H9 (cell line): ENCODE measurements around the gene MMP10. TPM values are rescaled to one million over a fixed set of nuclear protein-coding genes. Genes with fewer than 3 reads are reported as not detected.

Source experiments
- DNase-seq: peaks from one replicate; pipeline ENCODE4 v3.0.0-alpha.2; 2017
- H2AFZ ChIP-seq: one replicate; pipeline ENCODE4 v1.6.1; 2013; ENCODE audit warnings: mild to moderate bottlenecking, low read length, control low read depth, moderate library complexity
- H2AK5ac ChIP-seq: 2 replicates; pipeline ENCODE4 v1.6.1; 2013; ENCODE audit warnings: low read length, control low read depth, mixed read lengths; ENCODE audit not compliant: insufficient read length
- H2BK120ac ChIP-seq: one replicate; pipeline ENCODE4 v1.6.1; 2013; ENCODE audit warnings: low read depth, mild to moderate bottlenecking, low read length, control low read depth, inconsistent platforms; ENCODE audit not compliant: poor library complexity, severe bottlenecking
- H2BK12ac ChIP-seq: 2 replicates; pipeline ENCODE4 v1.6.1; 2013; ENCODE audit warnings: low read length, control low read depth, mixed read lengths, low read depth; ENCODE audit not compliant: insufficient read length
- H2BK15ac ChIP-seq: 2 replicates; pipeline ENCODE4 v1.6.1; 2013; ENCODE audit warnings: low read depth, low read length, control low read depth
- H2BK20ac ChIP-seq: one replicate; pipeline ENCODE4 v1.6.1; 2013; ENCODE audit warnings: low read depth, mild to moderate bottlenecking, low read length, control low read depth, inconsistent platforms; ENCODE audit not compliant: poor library complexity, severe bottlenecking
- H2BK5ac ChIP-seq: 2 replicates; pipeline ENCODE4 v1.6.1; 2013; ENCODE audit warnings: low read length, control low read depth, mixed read lengths; ENCODE audit not compliant: insufficient read length
- H3K14ac ChIP-seq: 2 replicates; pipeline ENCODE4 v1.6.1; 2013; ENCODE audit warnings: low read length, control low read depth; ENCODE audit not compliant: insufficient read depth
- H3K18ac ChIP-seq: 2 replicates; pipeline ENCODE4 v1.6.1; 2013; ENCODE audit warnings: low read depth, mild to moderate bottlenecking, mixed read lengths, low read length, control low read depth; ENCODE audit not compliant: insufficient read length
- H3K23ac ChIP-seq: 2 replicates; pipeline ENCODE4 v1.6.1; 2013; ENCODE audit warnings: low read length, control low read depth, mixed read lengths, low read depth; ENCODE audit not compliant: insufficient read length
- H3K23me2 ChIP-seq: 2 replicates; pipeline ENCODE4 v1.6.1; 2013; ENCODE audit warnings: low read depth, mild to moderate bottlenecking, mixed read lengths, low read length, control low read depth; ENCODE audit not compliant: insufficient read length, poor library complexity, severe bottlenecking
- H3K27ac ChIP-seq: 2 replicates; pipeline ENCODE4 v1.5.1; 2013; ENCODE audit warnings: low read length, control low read depth, mixed read lengths, low read depth; ENCODE audit not compliant: insufficient read length
- H3K27me3 ChIP-seq: 2 replicates; pipeline ENCODE4 v1.6.1; 2013; ENCODE audit warnings: low read length, control low read depth, inconsistent platforms; ENCODE audit not compliant: insufficient read depth
- H3K4ac ChIP-seq: 2 replicates; pipeline ENCODE4 v1.6.1; 2013; ENCODE audit warnings: low read depth, mild to moderate bottlenecking, control low read depth, inconsistent platforms, low read length, moderate library complexity
- H3K4me1 ChIP-seq: 2 replicates; pipeline ENCODE4 v1.6.1; 2013; ENCODE audit warnings: low read length, control low read depth, inconsistent platforms; ENCODE audit not compliant: insufficient read depth
- H3K4me2 ChIP-seq: 2 replicates; pipeline ENCODE4 v1.6.1; 2013; ENCODE audit warnings: low read length, control low read depth, mixed read lengths; ENCODE audit not compliant: insufficient read length, insufficient read depth
- H3K56ac ChIP-seq: 2 replicates; pipeline ENCODE4 v1.6.1; 2013; ENCODE audit warnings: low read depth, mild to moderate bottlenecking, mixed read lengths, low read length, control low read depth; ENCODE audit not compliant: insufficient read length
- H3K79me1 ChIP-seq: 2 replicates; pipeline ENCODE4 v1.6.1; 2013; ENCODE audit warnings: low read depth, mild to moderate bottlenecking, moderate library complexity, low read length, control low read depth, inconsistent platforms; ENCODE audit not compliant: insufficient read depth, poor library complexity, severe bottlenecking
- H3K79me2 ChIP-seq: 2 replicates; pipeline ENCODE4 v1.6.1; 2013; ENCODE audit warnings: low read length, control low read depth, inconsistent platforms; ENCODE audit not compliant: insufficient read depth
- H3K9ac ChIP-seq: 2 replicates; pipeline ENCODE4 v1.6.1; 2013; ENCODE audit warnings: low read length, control low read depth, mixed read lengths; ENCODE audit not compliant: insufficient read length; ENCODE audit errors: extremely low read depth
- H3K9me3 ChIP-seq: one replicate; pipeline ENCODE4 v1.6.1; 2013; ENCODE audit warnings: low read depth, low read length, inconsistent platforms; ENCODE audit not compliant: control insufficient read depth
- H3T11ph ChIP-seq: one replicate; pipeline ENCODE4 v1.6.1; 2013; ENCODE audit warnings: mild to moderate bottlenecking, low read length, control low read depth, inconsistent platforms
- H4K20me1 ChIP-seq: one replicate; pipeline ENCODE4 v1.6.1; 2013; ENCODE audit not compliant: control insufficient read depth, insufficient read length, insufficient read depth
- H4K5ac ChIP-seq: 2 replicates; pipeline ENCODE4 v1.6.1; 2013; ENCODE audit warnings: low read depth, mild to moderate bottlenecking, mixed read lengths, low read length, control low read depth; ENCODE audit not compliant: insufficient read length
- H4K8ac ChIP-seq: replicated peaks from 2 replicates; pipeline ENCODE4 v1.6.1; 2013; ENCODE audit warnings: low read length, control low read depth, mixed read lengths, low read depth; ENCODE audit not compliant: insufficient read length
- H4K91ac ChIP-seq: 2 replicates; pipeline ENCODE4 v1.6.1; 2013; ENCODE audit warnings: low read depth, mild to moderate bottlenecking, moderate library complexity, mixed read lengths, low read length, control low read depth; ENCODE audit not compliant: insufficient read length
- H3K27ac Mint-ChIP-seq, 3 experiments: 2 replicates in 2 of 3; 3 replicates in 1 of 3; pipeline ENCODE4 v1.8.0; 2020 to 2021; ENCODE audit warnings: mixed read lengths in 3 of 3, mild to moderate bottlenecking in 1 of 3, moderate library complexity in 1 of 3
- H3K27me3 Mint-ChIP-seq: 2 replicates; pipeline ENCODE4 v1.8.0; 2021; ENCODE audit warnings: low read depth, mild to moderate bottlenecking, moderate library complexity, mixed read lengths
- H3K36me3 Mint-ChIP-seq, 3 experiments: 2 replicates in 2 of 3; 3 replicates in 1 of 3; pipeline ENCODE4 v1.8.0; 2020 to 2021; ENCODE audit warnings: low read depth in 3 of 3, mixed read lengths in 3 of 3; ENCODE audit not compliant: insufficient read depth in 1 of 3
- H3K4me1 Mint-ChIP-seq, 2 experiments: 2 replicates each; pipeline ENCODE4 v1.8.0; 2020; ENCODE audit warnings: mixed read lengths in 2 of 2
- H3K4me3 Mint-ChIP-seq, 2 experiments: 2 replicates in 1 of 2; 3 replicates in 1 of 2; pipeline ENCODE4 v1.8.0; 2020 to 2021; ENCODE audit warnings: mild to moderate bottlenecking in 2 of 2, mixed read lengths in 2 of 2, moderate library complexity in 1 of 2
- H3K9me3 Mint-ChIP-seq, 2 experiments: 2 replicates in 1 of 2; 3 replicates in 1 of 2; pipeline ENCODE4 v1.8.0; 2020; ENCODE audit warnings: mild to moderate bottlenecking in 2 of 2, mixed read lengths in 2 of 2, moderate library complexity in 1 of 2
- WGBS: extraction: QIAGEN DNeasy Blood & Tissue Kit; methylation state at CpG from one replicate; pipeline ENCODE4 v1.1.7; 2013; ENCODE audit warnings: missing lambda C conversion rate, low lambda C conversion rate, mixed read lengths; ENCODE audit not compliant: insufficient read length; ENCODE audit errors: extremely low coverage; 5-methylcytosine and 5-hydroxymethylcytosine counted together
- total RNA-seq: library from RNA; stranded (reverse); gene quantifications from 2 replicates; pipeline ENCODE4 v1.2.1, GENCODE V29; 2021
- TF ChIP-seq, protein P1 (sequence below): fragments of 200-600 bp; sonication (generic); conservative IDR thresholded peaks from 3 replicates; pipeline ENCODE4 v1.8.0; 2021; ENCODE audit warnings: antibody characterized with exemption, mild to moderate bottlenecking

The MMP10 gene
- total RNA-seq, 1 experiment from 2014 or later: not detected

DNA sequence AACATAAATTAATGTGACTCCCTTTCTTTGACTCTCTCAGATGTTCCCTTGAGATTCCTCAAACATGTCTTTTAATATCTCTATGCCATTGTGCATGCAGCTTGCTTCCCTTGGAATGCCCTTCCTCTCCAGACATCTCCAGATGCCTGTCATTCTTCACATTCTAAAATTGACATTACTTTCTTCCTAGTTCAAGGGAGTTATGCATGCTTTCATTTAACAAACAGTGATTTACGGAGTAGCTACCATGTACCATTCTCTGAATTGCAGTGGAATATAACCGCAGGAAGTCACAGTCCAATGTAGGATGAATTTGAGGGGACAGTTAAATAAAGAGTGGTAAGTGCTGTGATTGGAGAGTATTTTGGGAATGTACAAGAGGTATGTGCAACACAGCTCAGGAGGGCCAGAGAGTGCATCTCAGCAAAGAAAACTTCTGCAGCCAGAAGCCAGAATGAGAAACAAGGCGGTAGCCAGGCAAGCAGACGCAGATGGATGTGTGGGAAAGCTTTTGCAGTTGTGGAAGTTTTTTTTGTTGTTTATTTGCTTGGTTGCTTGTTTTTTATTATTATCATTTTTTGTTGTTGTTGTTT lies 18.7 kb downstream of the MMP10 start:
- H2BK5ac ChIP-seq: no peak overlapping the region
- no peak overlapping the region for H3K9ac ChIP-seq
- peak overlapping the region in 1 of 3 experiments; percentile 59; a peak in 3 of 7 replicates for H3K27ac Mint-ChIP-seq
- H3K56ac ChIP-seq: no peak overlapping the region
- no peak overlapping the region for H2AK5ac ChIP-seq
- H3K79me2 ChIP-seq: no peaks in the 10 kb centered on the region
- no peak overlapping the region for H3K14ac ChIP-seq
- no peak overlapping the region for H3K4me2 ChIP-seq
- no peaks in the 10 kb centered on the region for H3K9me3 Mint-ChIP-seq
- no peaks in the 10 kb centered on the region for H3K27me3 ChIP-seq
- peaks cover 4% of the 10 kb centered on the region; the same call in 1 of the 2 replicates for H3K4me1 ChIP-seq
- no peak overlapping the region for H2BK120ac ChIP-seq
- H3K4me1 Mint-ChIP-seq: peaks cover 5 to 6% of the 10 kb centered on the region in 2 experiments
- H3K27me3 Mint-ChIP-seq: no peaks in the 10 kb centered on the region; the same call in 1 of the 2 replicates
- H3K79me1 ChIP-seq: no peaks in the 10 kb centered on the region
- no peak overlapping the region for H3K27ac ChIP-seq
- no peak overlapping the region for H2BK12ac ChIP-seq
- no peak overlapping the region for H4K8ac ChIP-seq
- no peak overlapping the region for H3K4ac ChIP-seq
- no peak overlapping the region for H2BK15ac ChIP-seq
- H4K20me1 ChIP-seq: no peaks in the 10 kb centered on the region
- WGBS: no CpG with 5 or more reads among the region's 4 CpGs
- no peak for DNase-seq
- no peaks in the 10 kb centered on the region for H3K23me2 ChIP-seq
- no peak overlapping the region for H3K18ac ChIP-seq
- TF ChIP-seq, protein P1, sequence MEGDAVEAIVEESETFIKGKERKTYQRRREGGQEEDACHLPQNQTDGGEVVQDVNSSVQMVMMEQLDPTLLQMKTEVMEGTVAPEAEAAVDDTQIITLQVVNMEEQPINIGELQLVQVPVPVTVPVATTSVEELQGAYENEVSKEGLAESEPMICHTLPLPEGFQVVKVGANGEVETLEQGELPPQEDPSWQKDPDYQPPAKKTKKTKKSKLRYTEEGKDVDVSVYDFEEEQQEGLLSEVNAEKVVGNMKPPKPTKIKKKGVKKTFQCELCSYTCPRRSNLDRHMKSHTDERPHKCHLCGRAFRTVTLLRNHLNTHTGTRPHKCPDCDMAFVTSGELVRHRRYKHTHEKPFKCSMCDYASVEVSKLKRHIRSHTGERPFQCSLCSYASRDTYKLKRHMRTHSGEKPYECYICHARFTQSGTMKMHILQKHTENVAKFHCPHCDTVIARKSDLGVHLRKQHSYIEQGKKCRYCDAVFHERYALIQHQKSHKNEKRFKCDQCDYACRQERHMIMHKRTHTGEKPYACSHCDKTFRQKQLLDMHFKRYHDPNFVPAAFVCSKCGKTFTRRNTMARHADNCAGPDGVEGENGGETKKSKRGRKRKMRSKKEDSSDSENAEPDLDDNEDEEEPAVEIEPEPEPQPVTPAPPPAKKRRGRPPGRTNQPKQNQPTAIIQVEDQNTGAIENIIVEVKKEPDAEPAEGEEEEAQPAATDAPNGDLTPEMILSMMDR: no peak
- H2BK20ac ChIP-seq: no peak overlapping the region
- no peaks in the 10 kb centered on the region for H3K36me3 Mint-ChIP-seq
- H3K4me3 Mint-ChIP-seq: no peak overlapping the region; a peak in 1 of 5 replicates
- H3K9me3 ChIP-seq: no peaks in the 10 kb centered on the region
- no peak overlapping the region for H3T11ph ChIP-seq
- no peak overlapping the region for H4K5ac ChIP-seq
- no peak overlapping the region for H3K23ac ChIP-seq
- H4K91ac ChIP-seq: no peak overlapping the region
- no peak overlapping the region for H2AFZ ChIP-seq
